Mesendoderm (in vitro differentiated cells): ENCODE results near the gene SLC23A1.

ENCODE experiments used
- DNase-seq: peaks from one replicate; pipeline ENCODE4 v3.0.0; 2013
- H2AK5ac ChIP-seq: 2 replicates; pipeline ENCODE4 v1.6.1; 2013; ENCODE audit warnings: low read length, inconsistent platforms
- H2BK120ac ChIP-seq: 2 replicates; pipeline ENCODE4 v1.6.1; 2013; ENCODE audit warnings: low read depth, mild to moderate bottlenecking, low read length, moderate library complexity, mixed read lengths
- H2BK15ac ChIP-seq: replicated peaks from 2 replicates; pipeline ENCODE4 v1.6.1; 2013; ENCODE audit warnings: low read depth, mild to moderate bottlenecking, moderate library complexity
- H2BK5ac ChIP-seq: 2 replicates; pipeline ENCODE4 v1.6.1; 2013; ENCODE audit warnings: low read length, inconsistent platforms
- H3K18ac ChIP-seq: 2 replicates; pipeline ENCODE4 v1.6.1; 2013; ENCODE audit warnings: mild to moderate bottlenecking, low read length, mixed read lengths
- H3K23ac ChIP-seq: one replicate; pipeline ENCODE4 v1.6.1; 2013; ENCODE audit warnings: low read length
- H3K27ac ChIP-seq: 2 replicates; pipeline ENCODE4 v1.5.1; 2013; ENCODE audit warnings: low read depth, mild to moderate bottlenecking, inconsistent platforms, low read length, moderate library complexity
- H3K27me3 ChIP-seq: 2 replicates; pipeline ENCODE4 v1.6.1; 2013; ENCODE audit warnings: low read length, control low read depth, mild to moderate bottlenecking, inconsistent platforms; ENCODE audit not compliant: insufficient read depth, poor library complexity
- H3K36me3 ChIP-seq: 2 replicates; pipeline ENCODE4 v1.6.1; 2013; ENCODE audit warnings: low read length, inconsistent platforms; ENCODE audit not compliant: control insufficient read depth, insufficient read depth
- H3K4ac ChIP-seq: one replicate; pipeline ENCODE4 v1.6.1; 2013; ENCODE audit warnings: low read depth, mild to moderate bottlenecking, low read length, moderate library complexity
- H3K4me1 ChIP-seq: 2 replicates; pipeline ENCODE4 v1.6.1; 2013; ENCODE audit warnings: low read depth, low read length, inconsistent platforms; ENCODE audit not compliant: control insufficient read depth
- H3K4me2 ChIP-seq: 2 replicates; pipeline ENCODE4 v1.6.1; 2013; ENCODE audit warnings: low read length
- H3K4me3 ChIP-seq: 2 replicates; pipeline ENCODE4 v1.5.1; 2013; ENCODE audit warnings: mild to moderate bottlenecking, low read length
- H3K56ac ChIP-seq: one replicate; pipeline ENCODE4 v1.6.1; 2013; ENCODE audit warnings: low read length
- H3K79me1 ChIP-seq: 2 replicates; pipeline ENCODE4 v1.6.1; 2013; ENCODE audit warnings: low read length, inconsistent platforms
- H3K79me2 ChIP-seq: 2 replicates; pipeline ENCODE4 v1.6.1; 2013; ENCODE audit warnings: mild to moderate bottlenecking, low read length; ENCODE audit not compliant: control insufficient read depth, insufficient read depth
- H3K9ac ChIP-seq: 2 replicates; pipeline ENCODE4 v1.6.1; 2013; ENCODE audit warnings: low read length, inconsistent platforms
- H4K5ac ChIP-seq: one replicate; pipeline ENCODE4 v1.6.1; 2013; ENCODE audit warnings: low read length
- H4K8ac ChIP-seq: one replicate; pipeline ENCODE4 v1.6.1; 2013; ENCODE audit warnings: low read depth, mild to moderate bottlenecking, control low read depth, low read length, moderate library complexity
- WGBS: extraction: QIAGEN DNeasy Blood & Tissue Kit; methylation state at CpG from one replicate; pipeline ENCODE4 v1.1.7; 2013; ENCODE audit warnings: low lambda C conversion rate, missing lambda C conversion rate; ENCODE audit not compliant: insufficient coverage; ENCODE audit errors: extremely low coverage; 5-methylcytosine and 5-hydroxymethylcytosine counted together

SLC23A1 gene

GRCh38 chr5:139368613-139369012 is 14.5 kb downstream of the SLC23A1 start:
- Histone ChIP-seq H3K56ac (no peak overlapping the region), H3K27me3 (no peaks in the 10 kb centered on the region), H3K4me3 (no peak overlapping the region), H3K23ac (no peak overlapping the region), H2AK5ac (no peak overlapping the region), H4K8ac (no peak overlapping the region), H3K4me2 (no peak overlapping the region), H3K79me2 (no peaks in the 10 kb centered on the region), H2BK15ac (no peak overlapping the region), H3K4ac (no peak overlapping the region), H2BK120ac (no peak overlapping the region), H2BK5ac (no peak overlapping the region), H3K27ac (no peak overlapping the region), H3K79me1 (no peaks in the 10 kb centered on the region), H3K18ac (no peak overlapping the region), H3K4me1 (no peaks in the 10 kb centered on the region), H3K9ac (no peak overlapping the region), H4K5ac (no peak overlapping the region), H3K36me3 (peaks cover 5% of the 10 kb centered on the region)
- peak; percentile 29 for DNase-seq
- WGBS: no CpG with 5 or more reads among the region's 2 CpGs

GRCh38 chr5:139364466-139364865 is 18.6 kb downstream of the SLC23A1 start:
- Histone ChIP-seq H3K79me1 (no peaks in the 10 kb centered on the region), H3K4ac (no peak overlapping the region), H4K5ac (no peak overlapping the region), H3K4me3 (no peak overlapping the region), H4K8ac (no peak overlapping the region), H3K36me3 (peaks cover 3% of the 10 kb centered on the region), H2BK5ac (no peak overlapping the region), H3K56ac (no peak overlapping the region), H3K4me1 (no peaks in the 10 kb centered on the region), H3K79me2 (peaks cover 11% of the 10 kb centered on the region), H2AK5ac (no peak overlapping the region), H3K18ac (no peak overlapping the region), H2BK120ac (no peak overlapping the region), H3K27ac (no peak overlapping the region), H2BK15ac (no peak overlapping the region), H3K9ac (no peak overlapping the region), H3K4me2 (no peak overlapping the region), H3K23ac (no peak overlapping the region), H3K27me3 (no peaks in the 10 kb centered on the region)
- no peak for DNase-seq
- WGBS: no CpG with 5 or more reads among the region's 2 CpGs

DNA sequence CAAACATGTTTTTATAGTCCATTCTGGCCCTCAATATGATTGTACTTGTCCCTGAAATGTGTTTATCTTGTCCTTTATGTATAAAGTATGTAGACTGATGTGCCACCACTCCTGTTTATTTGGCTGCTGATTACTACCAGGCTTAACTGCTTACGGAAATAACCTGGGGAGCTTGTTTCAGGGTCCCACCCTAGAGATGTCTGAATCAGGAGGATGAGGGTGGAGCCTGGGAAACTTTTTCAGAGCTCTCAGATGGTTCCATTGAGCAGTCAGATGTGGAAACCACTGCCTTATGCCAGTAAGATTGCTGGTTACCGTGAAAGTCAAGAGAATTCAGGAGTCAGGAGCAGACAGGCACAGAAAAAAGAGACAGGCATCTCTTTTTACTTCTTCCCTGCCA is 19.2 kb downstream of the SLC23A1 start:
- Histone ChIP-seq H2BK120ac (no peak overlapping the region), H3K4me3 (no peak overlapping the region), H3K36me3 (peaks cover 3% of the 10 kb centered on the region), H3K56ac (no peak overlapping the region), H3K27ac (no peak overlapping the region), H2AK5ac (no peak overlapping the region), H3K4me2 (no peak overlapping the region), H3K4ac (no peak overlapping the region), H3K79me2 (peaks cover 16% of the 10 kb centered on the region), H3K27me3 (no peaks in the 10 kb centered on the region), H4K8ac (peak overlapping the region; percentile 28), H4K5ac (no peak overlapping the region), H3K4me1 (no peaks in the 10 kb centered on the region), H3K23ac (no peak overlapping the region), H3K18ac (no peak overlapping the region), H2BK5ac (no peak overlapping the region), H2BK15ac (no peak overlapping the region), H3K79me1 (peaks cover under 1% of the 10 kb centered on the region), H3K9ac (no peak overlapping the region)
- no CpG with 5 or more reads among the region's 2 CpGs for WGBS
- no peak for DNase-seq

DNA sequence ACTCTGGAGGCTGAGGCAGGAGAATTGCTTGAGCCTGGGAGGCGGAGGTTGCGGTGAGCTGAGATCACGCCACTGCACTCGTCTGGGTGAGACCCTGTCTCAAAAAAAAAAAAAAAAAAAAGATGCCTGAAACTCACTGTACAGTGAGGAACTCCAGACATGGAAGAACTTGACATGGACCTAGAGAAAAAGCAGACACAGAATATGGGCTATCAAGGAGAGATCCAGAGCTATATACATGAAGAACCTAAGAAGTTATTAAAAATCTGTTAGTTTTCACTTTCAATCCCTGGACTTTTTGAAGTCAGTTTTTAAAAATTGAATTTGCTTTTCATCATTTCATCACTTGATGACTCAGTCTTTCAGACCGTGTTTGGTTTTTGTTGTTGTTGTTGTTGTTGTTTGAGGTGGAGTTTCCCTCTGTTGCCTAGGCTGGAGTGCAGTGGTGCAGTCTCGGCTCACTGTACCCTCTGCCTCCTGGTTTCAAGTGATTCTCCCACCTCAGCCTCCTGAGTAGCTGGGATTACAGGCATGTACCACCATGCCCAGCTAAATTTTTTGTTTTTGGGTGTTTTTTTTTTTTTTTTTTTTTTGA is 21.2 kb downstream of the SLC23A1 start:
- peaks cover 7% of the 10 kb centered on the region for H3K79me1 ChIP-seq
- no peak overlapping the region for H3K9ac ChIP-seq
- H3K27me3 ChIP-seq: no peaks in the 10 kb centered on the region
- H2BK5ac ChIP-seq: no peak overlapping the region
- no peak overlapping the region for H3K18ac ChIP-seq
- H3K4me1 ChIP-seq: no peaks in the 10 kb centered on the region
- H3K79me2 ChIP-seq: peaks cover 31% of the 10 kb centered on the region
- no peak overlapping the region for H3K56ac ChIP-seq
- no peak overlapping the region for H4K5ac ChIP-seq
- H2AK5ac ChIP-seq: no peak overlapping the region
- no peak for DNase-seq
- H3K4ac ChIP-seq: no peak overlapping the region
- no peak overlapping the region for H3K4me2 ChIP-seq
- H3K4me3 ChIP-seq: no peak overlapping the region
- no peak overlapping the region for H4K8ac ChIP-seq
- H2BK15ac ChIP-seq: no peak overlapping the region
- H2BK120ac ChIP-seq: no peak overlapping the region
- no peak overlapping the region for H3K23ac ChIP-seq
- no CpG with 5 or more reads among the region's 6 CpGs for WGBS
- peaks cover 3% of the 10 kb centered on the region for H3K36me3 ChIP-seq
- no peak overlapping the region for H3K27ac ChIP-seq

DNA sequence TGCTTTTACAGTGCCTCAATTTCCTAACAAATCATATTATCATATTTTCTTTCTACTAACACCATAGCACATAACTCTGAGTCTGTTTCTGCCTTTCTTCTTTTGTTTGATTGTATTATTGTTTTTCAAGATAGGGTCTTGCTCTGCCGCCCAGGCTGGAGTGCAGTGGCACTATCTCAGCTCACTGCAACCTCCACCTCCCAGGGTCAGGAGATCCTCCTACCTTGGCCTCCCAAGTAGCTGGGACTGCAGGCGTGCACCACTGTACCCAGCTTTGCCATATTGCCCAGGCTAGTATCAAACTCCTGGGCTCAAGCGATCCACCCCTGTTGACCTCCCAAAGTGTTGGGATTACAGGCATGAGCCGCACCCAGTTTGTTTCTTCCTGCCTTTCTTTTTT is 22.7 kb downstream of the SLC23A1 start:
- Histone ChIP-seq H3K79me1 (peaks cover 7% of the 10 kb centered on the region), H3K56ac (no peak overlapping the region), H3K4ac (no peak overlapping the region), H2BK15ac (no peak overlapping the region), H3K27me3 (no peaks in the 10 kb centered on the region), H2BK5ac (no peak overlapping the region), H3K4me3 (no peak overlapping the region), H4K5ac (no peak overlapping the region), H3K9ac (no peak overlapping the region), H4K8ac (no peak overlapping the region), H3K23ac (no peak overlapping the region), H3K36me3 (no peaks in the 10 kb centered on the region), H3K18ac (no peak overlapping the region), H2AK5ac (no peak overlapping the region), H2BK120ac (no peak overlapping the region), H3K27ac (no peak overlapping the region), H3K4me2 (no peak overlapping the region), H3K4me1 (no peaks in the 10 kb centered on the region), H3K79me2 (peaks cover 42% of the 10 kb centered on the region)
- DNase-seq: no peak
- WGBS: no CpG with 5 or more reads among the region's 4 CpGs

GRCh38 chr5:139358064-139358463 is 25.0 kb downstream of the SLC23A1 start:
- peaks cover 7% of the 10 kb centered on the region for H3K79me1 ChIP-seq
- H3K56ac ChIP-seq: no peak overlapping the region
- H2BK120ac ChIP-seq: no peak overlapping the region
- DNase-seq: no peak
- no peak overlapping the region for H3K18ac ChIP-seq
- H3K23ac ChIP-seq: no peak overlapping the region
- no peak overlapping the region for H3K27ac ChIP-seq
- no peaks in the 10 kb centered on the region for H3K27me3 ChIP-seq
- H3K4me1 ChIP-seq: no peaks in the 10 kb centered on the region
- H2AK5ac ChIP-seq: no peak overlapping the region
- H3K36me3 ChIP-seq: no peaks in the 10 kb centered on the region
- H3K79me2 ChIP-seq: peaks cover 56% of the 10 kb centered on the region
- no peak overlapping the region for H3K4ac ChIP-seq
- H3K9ac ChIP-seq: no peak overlapping the region
- H4K5ac ChIP-seq: no peak overlapping the region
- H4K8ac ChIP-seq: no peak overlapping the region
- no peak overlapping the region for H3K4me3 ChIP-seq
- H2BK5ac ChIP-seq: no peak overlapping the region
- H3K4me2 ChIP-seq: no peak overlapping the region
- H2BK15ac ChIP-seq: no peak overlapping the region
